Posterior cingulate gyrus (tissue), 11 donors: ENCODE results near the gene PEX26.
"Not testable (repeated sequence)": the region's sequence is repeated elsewhere in the genome, so short reads cannot be mapped to it uniquely, and the experiment has no call there.

Experiments
- DNase-seq, 10 donors: peaks; one replicate each; pipeline versions ENCODE4 v3.0.0 to v3.0.0-alpha.2; 2020 to 2021; ENCODE audit warnings: mixed read lengths in 3 of 10
- intact Hi-C: fragments of 100-400 bp; cut with DNase I; formaldehyde crosslinking; loops from one replicate; pipeline ENCODE4 v1.15.1; 2023

Gene PEX26

GRCh38 chr22:18113680-18114394 is 36.0 kb downstream of the PEX26 start:
- intact Hi-C loops = no loop called here
- DNase-seq = peak in 2 of 10 donors; percentile 67 to 75

GRCh38 chr22:18114495-18114894 is 36.7 kb downstream of the PEX26 start:
- DNase-seq = peak in 2 of 10 donors; percentile 44 to 66
- intact Hi-C loops = no loop called here

GRCh38 chr22:18114976-18115652 is 37.3 kb downstream of the PEX26 start:
- DNase-seq = peak in 2 of 10 donors; percentile 71 to 79
- intact Hi-C loops = no loop called here

GRCh38 chr22:18115906-18116371 is 38.1 kb downstream of the PEX26 start:
- intact Hi-C loops = no loop called here
- DNase-seq = peak in 1 of 10 donors; percentile 59

- intact Hi-C loops = no loop called here
- peak in 1 of 10 donors; percentile 74 for DNase-seq
Measured at GRCh38 chr22:18116634-18117033, 38.8 kb downstream of the PEX26 start.

- DNase-seq = peak in 1 of 10 donors; percentile 50
- intact Hi-C loops = no loop called here
Measured at GRCh38 chr22:18118345-18118915, 40.6 kb downstream of the PEX26 start.

GRCh38 chr22:18119409-18120110 is 41.8 kb downstream of the PEX26 start:
- DNase-seq = peak in 2 of 10 donors; percentile 37 to 62
- intact Hi-C loops = no loop called here

- intact Hi-C loops = no loop called here
- DNase-seq = no peak
Measured at GRCh38 chr22:18120857-18121256, 43.1 kb downstream of the PEX26 start.

GRCh38 chr22:18121506-18121905 is 43.7 kb downstream of the PEX26 start:
- peak in 2 of 10 donors; percentile 27 to 64 for DNase-seq
- intact Hi-C loops = no loop called here

- peak in 1 of 10 donors; percentile 52 for DNase-seq
- intact Hi-C loops = no loop called here
Measured at GRCh38 chr22:18121954-18122554, 44.3 kb downstream of the PEX26 start.

- DNase-seq = not testable (repeated sequence)
Measured at GRCh38 chr22:18123476-18124025, 45.8 kb downstream of the PEX26 start.

GRCh38 chr22:18126606-18127005 is 48.8 kb downstream of the PEX26 start:
- no peak for DNase-seq
- intact Hi-C loops = no loop called here

More at GRCh38 chr22:18123476-18124025, 45.8 kb downstream of the PEX26 start:
- intact Hi-C loops = not testable (repeated sequence)

- no peak for DNase-seq
- intact Hi-C loops = no loop called here
Measured at GRCh38 chr22:18130018-18130417, 52.2 kb downstream of the PEX26 start.

- intact Hi-C loops = no loop called here
- no peak for DNase-seq
Measured at GRCh38 chr22:18130699-18131429, 53.1 kb downstream of the PEX26 start.

GRCh38 chr22:18133452-18133851 is 55.7 kb downstream of the PEX26 start:
- no peak for DNase-seq
- intact Hi-C loops = no loop called here

- DNase-seq = no peak
- intact Hi-C loops = no loop called here
Measured at GRCh38 chr22:18136563-18137320, 59.0 kb downstream of the PEX26 start.

GRCh38 chr22:18141004-18141403 is 63.2 kb downstream of the PEX26 start:
- intact Hi-C loops, DNase-seq: not testable (repeated sequence)

- DNase-seq = no peak
- intact Hi-C loops = no loop called here
Measured at GRCh38 chr22:18144105-18144504, 66.3 kb downstream of the PEX26 start.
